HG03135 (cell line): ENCODE data around the gene PARN.
"Not testable (repeated sequence)": the region's sequence is repeated elsewhere in the genome, so short reads cannot be mapped to it uniquely, and the experiment has no call there.

Source experiments
- ATAC-seq: cut with Tn5 transposase; IDR thresholded peaks from one replicate; pipeline ENCODE4 v1.9.1; 2021; ENCODE audit warnings: mild to moderate bottlenecking, moderate library complexity; ENCODE audit not compliant: unreplicated experiment

PARN gene

GRCh38 chr16:14629919-14630619 lies at the start of gene PARN:
TSS of gene PARN (minus strand) at chr16:14630260. CDS start at chr16:14630125, 135 bp downstream.
- ATAC-seq: peak; percentile 50

GRCh38 chr16:14678748-14679497 lies 48.9 kb upstream of the PARN start:
- ATAC-seq: no peak

- no peak for ATAC-seq
Observed at GRCh38 chr16:14677627-14678026, 47.6 kb upstream of the PARN start.

GRCh38 chr16:14676633-14677032 lies 46.6 kb upstream of the PARN start:
- no peak for ATAC-seq

- peak; percentile 82 for ATAC-seq
Observed at GRCh38 chr16:14672403-14672971, 42.4 kb upstream of the PARN start.

GRCh38 chr16:14669776-14670175 lies 39.7 kb upstream of the PARN start:
- no peak for ATAC-seq

- no peak for ATAC-seq
Observed at GRCh38 chr16:14668556-14669223, 38.6 kb upstream of the PARN start.

GRCh38 chr16:14667347-14668266 lies 37.5 kb upstream of the PARN start:
- ATAC-seq: no peak

GRCh38 chr16:14658063-14658462 lies 28.0 kb upstream of the PARN start:
- ATAC-seq: peak; percentile 71

GRCh38 chr16:14652726-14653125 lies 22.7 kb upstream of the PARN start:
- ATAC-seq: no peak

GRCh38 chr16:14650629-14651028 lies 20.6 kb upstream of the PARN start:
- ATAC-seq: no peak

GRCh38 chr16:14649816-14650215 lies 19.8 kb upstream of the PARN start:
- no peak for ATAC-seq

GRCh38 chr16:14641926-14642325 lies 11.9 kb upstream of the PARN start:
- ATAC-seq: no peak

- ATAC-seq: no peak
Observed at GRCh38 chr16:14641206-14641605, 11.1 kb upstream of the PARN start.

- no peak for ATAC-seq
Observed at GRCh38 chr16:14640538-14640937, 10.5 kb upstream of the PARN start.

- not testable (repeated sequence) for ATAC-seq
Observed at GRCh38 chr16:14636951-14637240, 6.8 kb upstream of the PARN start.

GRCh38 chr16:14636179-14636950 lies 6.3 kb upstream of the PARN start:
- ATAC-seq: not testable (repeated sequence)

GRCh38 chr16:14635395-14636165 lies 5.5 kb upstream of the PARN start:
- ATAC-seq: no peak

GRCh38 chr16:14634389-14634725 lies 4.3 kb upstream of the PARN start:
- no peak for ATAC-seq
